Kidney (tissue), 14 donors: ENCODE data around the gene ABI1. TPM values are rescaled to one million over a fixed set of nuclear protein-coding genes. Genes with fewer than 3 reads are reported as not detected.
"Not testable (repeated sequence)": the region's sequence is repeated elsewhere in the genome, so short reads cannot be mapped to it uniquely, and the experiment has no call there.

Experiments used
- DNase-seq, 5 donors: peaks; one replicate each; pipeline ENCODE4 v3.0.0-alpha.2; 2013 to 2020
- FAIRE-seq: peaks from 2 replicates; lab custom pipeline; 2012; peaks lifted over from hg19 to GRCh38; lab: Jason Lieb, UNC
- H3K27ac ChIP-seq, 2 donors: one replicate each; pipeline ENCODE4 v1.7.0; 2013; ENCODE audit warnings: low read depth in 2 of 2, low read length in 2 of 2, inconsistent platforms in 1 of 2
- H3K27me3 ChIP-seq: one replicate; pipeline ENCODE4 v1.7.1; 2013; ENCODE audit warnings: low read length, inconsistent platforms; ENCODE audit not compliant: control insufficient read depth, insufficient read depth
- H3K36me3 ChIP-seq, 3 donors: one replicate each; pipeline versions ENCODE4 v1.7.0 to v1.7.1; 2013; ENCODE audit warnings: low read length in 3 of 3, control low read depth in 1 of 3, inconsistent platforms in 1 of 3; ENCODE audit not compliant: insufficient read depth in 3 of 3, control insufficient read depth in 2 of 3
- H3K4me1 ChIP-seq, 3 donors: one replicate each; pipeline versions ENCODE4 v1.7.0 to v1.7.1; 2013; ENCODE audit warnings: low read length in 3 of 3, inconsistent platforms in 1 of 3, low read depth in 1 of 3; ENCODE audit not compliant: control insufficient read depth in 2 of 3, insufficient read depth in 2 of 3
- H3K4me3 ChIP-seq, 3 donors: one replicate each; pipeline versions ENCODE4 v1.7.0 to v1.8.1; 2013; ENCODE audit warnings: low read length in 3 of 3, control low read depth in 1 of 3, inconsistent platforms in 1 of 3
- H3K9ac ChIP-seq, 3 donors: one replicate each; pipeline versions ENCODE4 v1.7.0 to v1.7.1; 2013; ENCODE audit warnings: low read length in 3 of 3, control low read depth in 1 of 3, inconsistent platforms in 1 of 3
- H3K9me3 ChIP-seq, 3 donors: one replicate each; pipeline versions ENCODE4 v1.7.0 to v1.7.1; 2013; ENCODE audit warnings: low read length in 3 of 3, control low read depth in 1 of 3, inconsistent platforms in 1 of 3; ENCODE audit not compliant: control insufficient read depth in 2 of 3, insufficient read depth in 1 of 3
- CTCF ChIP-seq: IDR thresholded peaks from 3 replicates; pipeline ENCODE4 v1.5.1; 2012; ENCODE audit warnings: mild to moderate bottlenecking, moderate library complexity, borderline replicate concordance; ENCODE audit not compliant: insufficient read depth; ENCODE audit errors: extremely low read depth
- intact Hi-C: fragments of 100-400 bp; cut with DNase I; formaldehyde crosslinking; loops from one replicate; pipeline ENCODE4 v1.11.1; 2022
- polyA plus RNA-seq: library from polyadenylated mRNA; stranded (reverse); fragments of 350-450 nt; fragmentation: Illumina TruSeq; extraction: RNeasy Lipid Tissue Mini Kit (QIAGEN cat#74804); gene quantifications from one replicate; pipeline ENCODE4 v1.2.3, GENCODE V29; 2014; ENCODE audit warnings: low read depth, low replicate concordance; ENCODE audit not compliant: insufficient read depth
- total RNA-seq: library from RNA; stranded (reverse); fragmentation: NEBNext Ultra II Directional; extraction: Animal tissue kit (Norgen Biotek cat#: 25700); gene quantifications from one replicate; pipeline ENCODE4 v1.2.1, GENCODE V29; 2021
- donor health status: control.
- donor health status: control.
- donor health status: control.
- donor health status: control.
- donor health status: control.
- donor health status: DM: yes; HTN: yes; CAD: no.
- donor health status: Normal renal cell carcinoma (clear cell type).

ABI1 gene
- total and polyA plus RNA-seq, 2 donors from 2014 or later: 25.7 to 54.1 TPM

GRCh38 chr10:26903431-26904217, 42.9 kb upstream of the ABI1 start:
- no peaks in the 10 kb centered on the region for H3K9me3 ChIP-seq
- H3K4me1 ChIP-seq: no peaks in the 10 kb centered on the region
- no peak overlapping the region for H3K27ac ChIP-seq
- H3K4me3 ChIP-seq: no peak overlapping the region
- H3K36me3 ChIP-seq: no peaks in the 10 kb centered on the region
- FAIRE-seq (no peak), DNase-seq (no peak)
- H3K9ac ChIP-seq: no peak overlapping the region
- H3K27me3 ChIP-seq: no peaks in the 10 kb centered on the region
- intact Hi-C loops: no loop called here
- TF ChIP-seq CTCF: no peak

- H3K27me3 ChIP-seq, FAIRE-seq, DNase-seq, H3K36me3 ChIP-seq, H3K9me3 ChIP-seq, H3K4me3 ChIP-seq, H3K4me1 ChIP-seq, H3K9ac ChIP-seq, intact Hi-C loops, H3K27ac ChIP-seq: not testable (repeated sequence)
Observed at GRCh38 chr10:26892306-26892923, 31.7 kb upstream of the ABI1 start.

GRCh38 chr10:26890956-26891355, 30.2 kb upstream of the ABI1 start:
- H3K27ac ChIP-seq: no peak overlapping the region
- no peaks in the 10 kb centered on the region for H3K9me3 ChIP-seq
- peak in 4 of 5 donors; percentile 77 to 89 (median 80) for DNase-seq
- H3K4me3 ChIP-seq: no peak overlapping the region
- H3K9ac ChIP-seq: no peak overlapping the region
- H3K4me1 ChIP-seq: no peaks in the 10 kb centered on the region
- peak; percentile 64 for TF ChIP-seq CTCF
- H3K27me3 ChIP-seq: no peaks in the 10 kb centered on the region
- H3K36me3 ChIP-seq: no peaks in the 10 kb centered on the region
- no peak for FAIRE-seq
- intact Hi-C loops: no loop called here

GRCh38 chr10:26887611-26888215, 27.0 kb upstream of the ABI1 start:
- intact Hi-C loops: no loop called here
- no peak for TF ChIP-seq CTCF

More at GRCh38 chr10:26887611-26888215, 27.0 kb upstream of the ABI1 start:
- Histone ChIP-seq H3K27ac (no peak overlapping the region), H3K27me3 (no peaks in the 10 kb centered on the region), H3K4me3 (no peak overlapping the region), H3K36me3 (no peaks in the 10 kb centered on the region), H3K9me3 (no peaks in the 10 kb centered on the region), H3K4me1 (no peaks in the 10 kb centered on the region), H3K9ac (no peak overlapping the region)
- FAIRE-seq (no peak), DNase-seq (no peak)
